GM12873 (cell line): Measurements from ENCODE around the gene RAD51B.

Experiments used
- CTCF ChIP-seq: IDR thresholded peaks from 2 replicates; pipeline ENCODE4 v1.5.1; 2012; ENCODE audit warnings: low read depth, mild to moderate bottlenecking, moderate library complexity, low read length, control low read depth; ENCODE audit not compliant: insufficient read depth; ENCODE audit errors: missing control alignments

The RAD51B gene

GRCh38 chr14:68520637-68521556, 701.3 kb downstream of the RAD51B start:
- TF ChIP-seq CTCF, result no peak

- TF ChIP-seq CTCF, result no peak
Observed at GRCh38 chr14:68521557-68521901, 702.0 kb downstream of the RAD51B start.

- no peak for TF ChIP-seq CTCF
Observed at GRCh38 chr14:68521961-68522509, 702.5 kb downstream of the RAD51B start.

- TF ChIP-seq CTCF, result no peak
Observed at GRCh38 chr14:68522510-68523325, 703.1 kb downstream of the RAD51B start.

- TF ChIP-seq CTCF, result no peak
Observed at GRCh38 chr14:68523326-68523610, 703.7 kb downstream of the RAD51B start.

- no peak for TF ChIP-seq CTCF
Observed at GRCh38 chr14:68523989-68524725, 704.6 kb downstream of the RAD51B start.
